Fibroblast of peridontal ligament (primary cell): ENCODE data around the gene RP9.
A peak's percentile ranks its signal among the peaks of the same experiment; 100 is the strongest.
"Not testable (repeated sequence)": the region's sequence is repeated elsewhere in the genome, so short reads cannot be mapped to it uniquely, and the experiment has no call there.

Source experiments
- DNase-seq: peaks from one replicate; pipeline ENCODE4 v3.0.0-alpha.2; 2010; ENCODE audit errors: extremely low read depth

Gene RP9

DNA sequence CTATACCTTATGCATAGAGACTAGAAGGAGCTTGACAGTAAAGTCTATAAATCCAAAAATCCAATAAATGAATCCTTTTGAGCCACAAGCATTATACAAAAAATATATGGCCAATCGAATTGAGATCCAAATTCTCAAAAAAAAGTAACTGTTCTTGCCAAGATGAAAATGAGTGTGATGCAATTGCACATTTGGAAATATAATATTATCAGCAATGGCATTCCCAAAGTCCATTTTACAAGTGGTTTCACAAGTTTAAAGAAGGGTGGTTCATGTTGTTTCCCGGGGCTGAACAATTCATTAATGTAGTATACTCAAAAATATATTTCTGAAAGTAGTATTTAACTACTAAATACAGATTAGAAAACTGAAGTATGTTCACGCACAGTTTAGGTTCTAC lies 7.3 kb downstream of the RP9 start:
- DNase-seq = peak; percentile 43

DNA sequence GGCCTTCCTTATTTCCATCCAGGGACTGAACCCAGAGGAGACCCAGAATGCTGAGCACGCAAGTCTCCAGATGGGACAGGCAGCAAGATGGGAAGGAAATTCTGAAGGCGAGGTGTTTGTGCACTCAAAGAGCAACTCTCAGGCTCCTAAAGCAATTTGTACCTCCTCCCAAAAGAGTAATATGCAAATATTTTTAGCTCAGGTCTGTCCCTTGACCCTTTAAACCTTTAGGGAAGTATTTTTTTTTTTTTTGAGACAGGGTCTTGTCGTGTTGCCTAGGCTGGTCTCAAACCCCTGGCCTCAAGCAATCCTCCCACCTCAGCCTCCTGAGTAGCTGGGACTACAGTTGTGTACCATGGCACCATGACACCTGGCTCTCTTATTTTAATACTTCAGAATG lies 8.4 kb downstream of the RP9 start:
- no peak for DNase-seq

DNA sequence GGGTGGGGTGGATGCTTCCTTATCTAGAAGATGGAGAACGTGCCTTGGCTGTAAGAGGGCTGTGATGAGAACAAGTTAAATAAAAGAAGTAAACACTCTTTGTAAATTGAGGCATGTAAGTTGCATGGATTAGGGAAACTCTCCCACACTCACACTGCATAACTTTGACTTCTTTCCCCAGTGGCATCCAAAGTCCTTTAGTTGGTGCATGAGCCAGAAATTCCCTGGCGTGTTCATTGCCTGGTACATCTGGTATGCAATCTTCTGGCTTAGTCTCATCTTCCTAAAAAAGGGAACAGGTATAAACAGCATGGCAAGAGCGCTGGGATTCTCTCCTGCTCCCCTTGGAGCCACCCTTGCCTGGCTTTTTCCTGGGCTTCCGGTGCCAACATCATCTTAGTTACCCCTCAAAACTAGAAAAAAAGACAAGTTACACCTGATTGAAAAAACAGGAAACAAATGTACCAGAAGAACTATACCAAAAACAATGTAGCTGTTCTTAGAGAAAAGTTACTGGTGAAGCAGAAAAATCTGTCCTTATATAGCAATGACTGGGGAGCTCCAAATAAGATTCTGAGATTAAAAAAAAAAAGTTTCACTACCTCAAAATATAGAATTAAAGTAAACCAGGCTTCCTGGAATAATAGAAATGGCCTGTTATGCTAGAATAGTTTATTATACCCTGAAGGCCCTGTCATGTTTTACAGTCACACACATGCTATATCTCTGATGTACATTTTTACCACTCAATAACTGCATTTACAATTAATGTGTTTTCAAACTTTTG lies 9.9 kb downstream of the RP9 start:
- no peak for DNase-seq

DNA sequence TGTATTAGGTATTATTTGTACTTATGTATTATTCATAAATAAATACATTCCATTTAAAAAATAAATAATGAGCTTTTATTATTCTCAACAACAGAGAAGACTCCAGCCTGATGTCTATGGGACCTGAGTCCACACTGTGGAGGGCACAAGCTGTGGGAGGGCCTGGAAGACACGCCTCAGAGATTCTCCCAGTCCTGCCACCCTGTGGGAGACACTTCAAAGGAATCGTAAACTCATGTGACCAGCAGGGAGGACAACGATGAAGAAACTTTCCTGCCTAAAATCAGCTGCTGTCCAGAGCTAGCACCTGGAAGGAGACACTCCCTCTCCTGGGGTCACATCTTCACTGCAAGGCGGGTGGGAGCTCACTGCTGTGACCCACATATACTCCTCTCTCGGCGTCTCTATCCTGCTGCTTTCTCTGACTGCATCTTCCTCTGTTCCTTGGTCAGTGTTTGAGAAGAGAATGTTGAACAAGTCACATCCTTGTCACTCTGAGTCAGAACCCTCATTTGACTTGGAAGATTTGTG lies 14.4 kb downstream of the RP9 start:
- DNase-seq = not testable (repeated sequence)

DNA sequence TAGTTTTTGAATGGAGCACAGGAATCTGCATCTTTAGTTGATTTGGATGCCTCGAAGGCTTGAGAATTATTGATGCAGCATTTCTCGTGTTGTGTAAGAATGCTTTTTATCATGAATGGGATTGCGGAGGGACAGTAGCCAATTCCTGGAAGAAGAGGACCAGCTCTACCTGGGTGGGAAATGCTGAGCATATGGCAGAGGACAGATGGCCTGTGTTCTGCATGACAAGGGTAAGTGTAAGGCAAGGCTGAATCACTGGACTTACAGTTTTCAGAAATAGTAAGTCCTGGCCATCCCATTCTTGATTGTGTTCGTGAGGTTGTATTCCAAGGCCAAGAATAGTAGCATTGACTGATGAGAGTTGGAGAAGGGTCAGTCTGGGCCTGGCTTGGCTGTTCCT lies 15.9 kb downstream of the RP9 start:
- no peak for DNase-seq

DNA sequence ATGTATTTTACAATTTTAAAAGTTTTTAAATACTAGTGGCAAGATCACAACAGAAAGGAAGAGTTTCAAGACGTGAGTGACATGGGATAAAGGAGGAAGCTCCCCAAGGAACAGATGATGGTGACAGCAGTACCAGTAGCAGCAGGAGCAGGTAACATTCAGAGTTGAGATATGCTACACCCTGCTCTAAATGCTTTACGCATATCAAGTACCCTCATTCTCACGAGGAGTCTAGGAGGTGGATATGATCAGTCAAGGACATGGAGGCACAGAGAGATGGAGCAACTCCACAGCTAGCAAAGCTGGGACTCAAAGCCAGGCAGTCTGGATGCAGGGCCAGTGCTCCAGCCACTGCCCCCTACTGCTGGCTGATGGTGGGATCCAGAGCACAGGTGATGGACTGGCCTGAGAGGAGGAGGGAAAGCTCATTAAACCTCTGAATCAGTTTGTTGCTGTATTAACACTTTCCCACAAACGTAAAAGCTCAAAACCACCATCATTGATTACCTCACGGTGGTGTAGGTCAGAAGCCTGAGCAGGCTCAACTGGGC lies 17.5 kb downstream of the RP9 start:
- no peak for DNase-seq

DNA sequence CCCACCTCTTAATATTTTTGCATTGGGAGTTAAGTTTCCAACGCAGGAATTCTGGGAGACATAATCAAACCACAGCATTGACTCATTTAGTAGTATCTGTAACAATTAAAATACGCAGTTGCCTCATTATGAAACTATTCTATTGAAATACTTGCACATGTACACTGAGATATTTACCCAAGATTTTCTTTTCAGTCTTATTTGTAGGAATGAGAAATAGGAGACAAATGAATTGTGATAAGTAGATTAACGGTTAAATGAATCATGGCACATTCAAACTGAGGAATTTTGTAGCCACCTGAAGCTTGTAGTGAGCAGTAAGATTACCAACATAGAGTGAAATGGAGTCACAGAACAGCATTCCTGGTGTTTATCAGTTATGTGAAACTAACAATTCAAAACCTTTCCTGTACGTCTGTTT lies 18.1 kb downstream of the RP9 start:
- DNase-seq = peak; percentile 53

DNA sequence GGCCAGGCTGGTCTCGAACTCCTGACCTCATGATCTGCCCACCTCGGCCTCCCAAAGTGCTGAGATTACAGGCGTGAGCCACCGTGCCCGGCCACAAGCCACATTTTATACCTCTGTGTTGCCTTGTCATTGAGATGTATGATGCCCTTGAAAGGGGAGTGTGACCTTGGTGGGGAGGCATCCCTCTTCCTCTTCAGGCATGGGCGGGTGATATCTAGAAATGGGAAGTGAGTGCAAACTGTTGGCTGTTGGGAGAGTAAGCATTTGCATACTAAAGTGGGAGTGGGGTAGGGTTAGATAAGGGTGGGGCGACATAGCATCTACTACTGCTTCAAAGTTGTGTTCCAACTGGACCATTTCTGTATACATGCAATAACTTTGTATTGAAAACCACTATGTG lies 20.1 kb downstream of the RP9 start:
- DNase-seq = no peak

DNA sequence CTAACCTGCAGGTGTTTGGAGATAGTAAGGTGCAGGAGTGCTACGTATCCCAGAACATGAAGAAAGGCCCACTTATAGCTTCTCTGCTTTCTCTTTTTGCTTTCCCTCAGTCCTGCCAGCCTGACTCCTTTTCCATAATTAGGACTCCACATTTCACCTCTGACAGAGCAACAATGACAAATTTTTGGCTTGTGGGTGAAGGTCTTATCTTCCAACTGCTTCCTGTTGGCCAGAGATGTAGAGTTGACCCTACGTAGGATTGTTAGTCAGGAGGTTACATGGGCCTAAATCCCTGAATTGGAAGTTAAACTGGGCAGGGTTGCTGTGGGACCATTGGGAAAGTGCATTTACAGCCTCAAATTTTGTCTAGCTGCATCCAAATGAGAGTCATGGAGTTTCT lies 21.3 kb downstream of the RP9 start:
- no peak for DNase-seq

DNA sequence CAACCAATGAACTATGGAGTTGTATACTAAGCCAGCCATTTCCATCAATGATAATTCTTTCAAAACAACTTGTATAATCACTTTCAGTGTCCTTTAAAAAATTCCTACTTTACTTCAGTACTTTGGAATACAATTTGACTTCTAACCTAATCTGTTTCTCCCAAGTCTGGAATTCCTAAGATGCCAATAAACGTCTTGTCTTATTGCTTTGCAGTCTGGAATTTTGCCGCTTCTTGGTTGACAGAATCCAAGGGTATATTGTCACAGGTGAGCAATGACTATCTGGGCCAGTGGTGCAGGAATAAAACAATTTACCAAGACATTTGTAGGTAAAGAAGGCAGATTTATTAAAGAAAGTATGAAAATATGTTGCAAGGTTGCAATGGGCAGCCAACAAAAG lies 21.8 kb downstream of the RP9 start:
- DNase-seq = no peak

DNA sequence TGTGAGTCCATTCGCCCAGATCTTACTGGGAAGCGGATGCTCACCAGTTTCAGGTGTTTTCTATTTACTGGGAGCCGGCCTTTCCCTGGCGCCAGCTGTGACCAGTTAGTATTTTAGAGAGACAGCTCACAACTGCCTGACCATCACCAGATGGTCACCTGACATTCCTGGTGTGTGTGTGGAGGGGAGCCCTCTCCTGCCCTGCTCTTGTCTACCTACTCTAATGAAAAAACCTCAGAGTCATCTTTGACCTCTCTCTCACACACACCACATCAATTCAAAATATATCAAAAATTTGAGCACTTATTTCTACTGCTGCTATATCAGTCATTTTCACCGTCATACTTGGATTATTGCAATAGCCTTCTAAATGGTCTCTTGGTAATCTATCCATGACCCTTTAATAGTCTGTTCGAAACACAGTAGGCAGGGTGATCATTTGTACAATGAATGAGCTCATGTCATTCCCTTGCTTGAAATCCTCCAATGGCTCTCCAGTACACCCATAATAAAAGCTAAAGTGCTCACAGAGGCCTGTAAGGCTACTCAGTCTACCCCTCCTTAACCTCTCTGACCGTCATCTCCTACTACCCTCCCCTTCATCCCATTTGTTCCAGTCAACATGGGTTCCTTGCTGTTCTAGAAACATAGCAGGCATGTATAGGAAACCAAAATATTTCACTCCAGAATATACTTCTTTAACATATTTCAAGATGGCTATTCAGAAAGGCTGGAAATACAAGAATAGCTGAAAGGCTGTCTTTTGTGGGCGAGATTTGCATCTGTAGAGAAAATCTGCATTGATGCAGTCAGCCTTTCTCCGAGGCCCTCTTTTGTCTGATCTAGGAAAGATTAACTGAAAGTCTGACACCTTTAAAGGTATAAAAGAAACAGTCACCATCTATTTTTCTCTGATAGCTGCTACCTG lies 29.2 kb downstream of the RP9 start:
- no peak for DNase-seq

DNA sequence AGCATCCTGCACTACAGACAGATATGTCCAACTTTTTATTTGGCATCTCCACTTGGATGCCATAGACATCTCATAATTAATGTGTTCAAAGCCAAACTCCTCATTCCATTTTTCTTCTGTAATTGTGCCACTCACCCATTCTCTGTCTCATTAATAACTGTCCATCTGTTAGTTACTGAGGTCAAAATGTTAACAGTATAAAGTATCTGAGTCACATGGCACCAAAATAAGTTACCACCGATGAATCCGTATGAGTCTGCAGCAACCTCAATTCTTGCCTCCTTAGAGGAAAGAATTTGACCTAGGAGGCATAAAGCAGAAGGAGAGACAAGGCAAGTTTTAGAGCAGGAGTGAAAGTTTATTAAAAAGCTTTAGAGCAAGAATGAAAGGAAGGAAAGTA lies 30.1 kb downstream of the RP9 start:
- DNase-seq = no peak

DNA sequence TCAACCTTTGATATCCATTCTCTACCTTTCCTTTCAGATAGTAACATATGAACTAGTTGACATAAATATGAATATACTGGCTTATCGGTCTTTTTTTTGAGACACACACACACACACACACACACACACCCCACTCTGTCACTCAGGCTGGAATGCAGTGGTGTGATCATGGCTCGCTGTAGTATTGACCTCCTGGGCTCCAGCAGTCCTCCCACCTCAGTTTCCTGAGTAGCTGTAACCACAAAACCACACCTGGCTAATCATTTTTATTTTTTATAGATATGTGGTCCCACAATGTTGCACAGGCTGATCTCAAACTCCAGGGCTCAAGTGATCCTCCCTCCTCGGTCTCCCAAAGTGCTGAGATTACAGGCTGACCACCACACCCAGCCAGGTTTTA lies 32.5 kb downstream of the RP9 start:
- no peak for DNase-seq

DNA sequence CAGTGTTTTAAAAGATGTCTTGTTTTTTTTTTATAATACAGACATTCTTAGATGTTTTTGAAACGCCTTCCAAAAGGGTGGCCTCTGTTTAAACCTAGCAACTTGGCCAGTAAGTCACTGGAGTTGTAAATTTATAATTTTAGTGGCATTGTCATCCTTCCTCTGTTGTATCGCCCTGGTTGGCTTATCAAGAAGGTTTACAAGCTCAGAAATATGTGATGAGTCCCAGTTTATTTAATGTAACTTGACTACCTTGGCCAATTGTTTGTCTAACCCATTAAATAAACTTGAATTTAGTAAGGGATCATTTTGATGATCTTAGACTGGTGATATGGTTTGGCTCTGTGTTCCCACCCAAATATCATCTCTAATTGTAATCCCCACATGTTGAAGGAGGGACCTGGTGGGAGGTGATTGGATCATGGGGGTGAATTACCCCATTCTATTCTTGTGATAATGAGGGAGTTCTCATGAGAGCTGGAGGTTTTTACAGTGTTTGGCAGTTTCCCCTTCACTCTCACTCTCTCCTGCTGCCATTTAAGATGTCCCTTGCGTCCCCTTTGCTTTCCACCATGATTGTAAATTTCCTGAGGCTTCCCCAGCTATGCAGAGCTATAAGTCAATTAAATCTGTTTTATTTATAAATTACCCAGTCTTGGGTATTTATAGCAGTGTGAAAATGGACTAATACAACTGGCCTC lies 33.2 kb downstream of the RP9 start:
- DNase-seq = no peak

DNA sequence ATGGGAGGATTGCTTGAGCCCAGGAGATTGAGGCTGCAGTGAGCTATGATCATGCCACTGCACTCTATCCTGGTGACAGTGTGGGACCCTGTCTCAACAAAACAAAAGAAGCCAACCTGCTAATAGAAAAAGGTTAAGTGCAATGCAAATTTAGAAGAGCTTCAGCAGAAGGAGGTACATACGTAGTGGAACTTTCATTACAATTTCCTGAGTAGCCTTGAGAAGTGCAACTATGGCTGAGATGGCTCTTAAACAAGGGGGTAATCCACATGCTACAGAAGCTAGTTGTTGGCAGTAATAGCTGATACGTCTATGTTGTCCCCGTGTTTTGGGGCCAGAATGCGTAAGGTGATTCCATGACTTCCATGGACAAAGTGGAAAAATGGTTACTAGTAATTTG lies 36.0 kb downstream of the RP9 start:
- no peak for DNase-seq

DNA sequence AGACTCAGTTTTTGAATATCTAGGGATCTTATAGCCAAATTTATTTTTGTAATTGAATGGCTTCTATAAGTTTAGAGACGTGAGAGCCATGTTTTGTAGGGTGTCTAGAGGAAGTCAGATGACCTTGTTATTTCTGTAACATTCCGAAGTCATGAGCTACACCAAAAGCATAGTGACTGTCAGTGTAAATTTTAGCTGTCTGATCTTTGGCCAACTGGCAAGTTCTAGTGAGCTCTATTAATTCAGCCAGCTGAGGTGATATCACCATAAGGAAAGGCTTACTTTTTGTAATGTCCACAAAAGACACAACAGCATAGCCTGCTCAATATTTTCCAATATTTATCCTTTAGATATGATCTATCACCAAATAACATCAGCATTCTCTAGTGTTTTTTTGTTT lies 36.7 kb downstream of the RP9 start:
- DNase-seq = peak; percentile 51

DNA sequence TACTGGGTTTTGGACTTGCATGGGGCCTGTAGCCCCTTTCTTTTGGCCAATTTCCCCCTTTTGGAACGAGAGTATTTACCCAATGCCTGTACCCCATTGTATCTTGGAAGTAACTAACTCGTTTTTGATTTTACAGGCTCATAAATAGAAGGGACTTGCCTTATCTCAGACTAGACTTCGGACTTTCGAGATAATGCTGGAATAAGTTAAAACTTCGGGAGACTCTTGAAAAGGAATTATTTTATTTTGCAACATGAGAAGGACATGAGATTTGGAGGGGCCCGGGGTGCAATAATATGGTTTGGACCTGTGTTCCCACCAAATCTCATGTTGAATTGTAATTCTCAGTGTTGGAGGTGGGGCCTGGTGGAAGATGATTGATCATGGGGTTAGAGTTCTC lies 38.4 kb downstream of the RP9 start:
- no peak for DNase-seq

DNA sequence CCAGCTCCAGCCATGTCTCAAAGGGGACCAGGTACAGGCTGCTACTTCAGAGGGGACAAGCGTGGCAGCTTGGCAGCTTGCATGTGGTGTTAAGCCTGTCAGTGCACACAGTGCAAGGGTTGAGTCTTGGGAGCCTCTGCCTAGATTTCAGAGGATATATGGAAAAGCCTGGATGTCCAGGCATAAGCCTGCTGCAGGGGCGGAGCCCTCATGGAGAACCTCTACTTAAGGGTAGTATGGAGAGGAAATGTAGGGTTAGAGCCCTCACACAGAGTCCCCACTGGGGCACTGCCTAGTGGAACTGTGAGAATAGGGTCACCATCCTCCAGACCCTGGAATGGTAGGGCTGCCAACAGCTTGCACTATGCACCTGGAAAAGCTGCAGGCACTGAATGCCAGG lies 38.9 kb downstream of the RP9 start:
- no peak for DNase-seq

DNA sequence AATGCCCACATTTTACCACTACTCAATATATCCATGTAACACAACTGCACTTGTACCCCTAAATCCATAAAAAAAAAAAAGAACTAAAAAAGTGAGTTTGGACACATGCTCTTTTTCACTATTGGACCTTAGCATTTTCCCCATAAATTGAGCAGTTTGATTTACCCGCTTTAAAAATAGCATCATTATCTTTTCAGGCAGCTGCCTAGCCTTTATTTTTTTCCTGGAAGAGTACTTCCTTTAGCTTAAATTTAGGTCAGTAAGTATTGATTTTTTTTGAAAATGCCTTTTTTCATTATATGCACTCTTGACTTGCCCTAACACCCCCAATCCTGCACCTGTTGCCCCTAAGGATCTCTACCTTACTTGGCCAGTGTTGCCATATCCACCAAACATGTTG lies 41.3 kb downstream of the RP9 start:
- DNase-seq = no peak

DNA sequence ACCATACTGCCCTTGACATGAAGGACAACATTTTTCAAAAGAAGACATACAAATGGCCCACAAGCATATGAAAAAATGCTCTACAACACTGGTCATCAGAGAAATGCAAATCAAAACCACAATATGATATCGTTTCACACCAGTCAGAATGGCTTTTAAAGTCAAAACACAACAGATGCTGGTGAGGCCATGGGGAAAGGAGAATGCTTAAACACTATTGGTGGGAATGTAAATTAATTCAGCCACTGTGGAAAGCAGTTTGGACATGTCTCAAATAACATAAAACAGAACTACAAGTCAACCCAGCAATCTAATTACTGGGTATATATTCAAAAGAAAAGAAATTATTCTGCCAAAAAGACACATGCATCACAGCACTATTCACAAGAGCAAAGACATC lies 42.4 kb downstream of the RP9 start:
- DNase-seq = no peak

DNA sequence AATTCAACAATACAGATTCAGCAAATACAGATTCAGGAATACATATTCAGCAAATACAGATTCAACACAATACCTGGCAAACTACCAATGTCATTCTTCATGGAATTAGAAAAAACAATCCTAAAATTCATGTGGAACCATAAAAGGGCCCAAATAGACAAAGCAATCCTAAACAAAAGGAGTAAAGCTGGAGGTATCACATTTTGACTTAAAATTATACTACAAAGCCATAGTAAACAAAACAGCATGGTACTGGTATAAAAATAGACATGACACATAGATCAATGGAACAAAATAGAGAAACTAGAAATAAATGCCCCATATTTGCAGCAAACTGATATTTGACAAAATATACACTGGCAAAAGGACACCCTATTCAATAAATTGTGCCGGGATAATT lies 43.2 kb downstream of the RP9 start:
- no peak for DNase-seq
